GM23338 (cell line): Measurements from ENCODE around the gene ADCY3.

Experiments used
- CREB1 ChIP-seq: fragments of 250-450 bp; sonication (Bioruptor Pico); IDR thresholded peaks from 2 replicates; pipeline ENCODE4 v1.5.0; 2020; ENCODE audit warnings: low read depth, mild to moderate bottlenecking, moderate library complexity
- CTCF ChIP-seq, 2 experiments: fragments of 200-600 bp in 1 of 2; sonication (generic) in 1 of 2; conservative IDR thresholded peaks; 2 replicates each; pipeline versions ENCODE4 v1.5.1 to v1.6.1; 2016 to 2017; ENCODE audit warnings: antibody characterized with exemption in 2 of 2, low read depth in 2 of 2, mild to moderate bottlenecking in 2 of 2, moderate library complexity in 1 of 2
- EZH2 ChIP-seq: fragments of 200-600 bp; sonication (generic); IDR thresholded peaks from one replicate; pipeline ENCODE4 v1.8.0; 2017; ENCODE audit warnings: antibody characterized with exemption, mild to moderate bottlenecking, low read depth; ENCODE audit not compliant: unreplicated experiment
- EZH2phosphoT487 ChIP-seq: fragments of 200-600 bp; sonication (generic); IDR thresholded peaks from one replicate; pipeline ENCODE4 v1.8.1; 2018; ENCODE audit warnings: antibody characterized with exemption; ENCODE audit not compliant: unreplicated experiment
- JUNB ChIP-seq: IDR thresholded peaks from one replicate; pipeline ENCODE4 v1.6.1; 2016; ENCODE audit warnings: antibody characterized with exemption; ENCODE audit not compliant: unreplicated experiment
- POLR2AphosphoS5 ChIP-seq: IDR thresholded peaks from 2 replicates; pipeline ENCODE4 v1.6.1; 2016; ENCODE audit warnings: antibody characterized with exemption, low read depth
- REST ChIP-seq: IDR thresholded peaks from one replicate; pipeline ENCODE4 v1.6.1; 2018; ENCODE audit warnings: antibody characterized with exemption; ENCODE audit not compliant: unreplicated experiment
- ZNF114 ChIP-seq: fragments of 250-450 bp; sonication (Bioruptor Pico); IDR thresholded peaks from 2 replicates; pipeline ENCODE4 v1.5.0; 2020; ENCODE audit warnings: mild to moderate bottlenecking, moderate library complexity
- ZNF462 ChIP-seq: fragments of 250-450 bp; sonication (Bioruptor Pico); IDR thresholded peaks from 2 replicates; pipeline ENCODE4 v1.5.0; 2020; ENCODE audit warnings: mild to moderate bottlenecking, moderate library complexity

GRCh38 chr2:24948506-24948905 lies 28.5 kb upstream of the ADCY3 start:
- no peak for TF ChIP-seq POLR2AphosphoS5
- no peak for TF ChIP-seq EZH2
- TF ChIP-seq REST: no peak
- no peak for TF ChIP-seq CTCF (conservative IDR thresholded peaks at IDR 0.05; ENCODE audit: low read depth in 2 of 2)
- TF ChIP-seq EZH2phosphoT487: no peak
- no peak for TF ChIP-seq JUNB
- TF ChIP-seq CREB1 (CRISPR knock-in tag): no peak
- no peak for TF ChIP-seq ZNF462
- TF ChIP-seq ZNF114 (CRISPR knock-in tag): no peak
